ENCODE data around the gene IDI1.
"Not testable (repeated sequence)": the region's sequence is repeated elsewhere in the genome, so short reads cannot be mapped to it uniquely, and the experiment has no call there.

The IDI1 gene

GRCh38 chr10:1063232-1063865 lies 14.4 kb upstream of the IDI1 start:
- no peak for DNase-seq (ENCODE audit: low spot score)

DNA sequence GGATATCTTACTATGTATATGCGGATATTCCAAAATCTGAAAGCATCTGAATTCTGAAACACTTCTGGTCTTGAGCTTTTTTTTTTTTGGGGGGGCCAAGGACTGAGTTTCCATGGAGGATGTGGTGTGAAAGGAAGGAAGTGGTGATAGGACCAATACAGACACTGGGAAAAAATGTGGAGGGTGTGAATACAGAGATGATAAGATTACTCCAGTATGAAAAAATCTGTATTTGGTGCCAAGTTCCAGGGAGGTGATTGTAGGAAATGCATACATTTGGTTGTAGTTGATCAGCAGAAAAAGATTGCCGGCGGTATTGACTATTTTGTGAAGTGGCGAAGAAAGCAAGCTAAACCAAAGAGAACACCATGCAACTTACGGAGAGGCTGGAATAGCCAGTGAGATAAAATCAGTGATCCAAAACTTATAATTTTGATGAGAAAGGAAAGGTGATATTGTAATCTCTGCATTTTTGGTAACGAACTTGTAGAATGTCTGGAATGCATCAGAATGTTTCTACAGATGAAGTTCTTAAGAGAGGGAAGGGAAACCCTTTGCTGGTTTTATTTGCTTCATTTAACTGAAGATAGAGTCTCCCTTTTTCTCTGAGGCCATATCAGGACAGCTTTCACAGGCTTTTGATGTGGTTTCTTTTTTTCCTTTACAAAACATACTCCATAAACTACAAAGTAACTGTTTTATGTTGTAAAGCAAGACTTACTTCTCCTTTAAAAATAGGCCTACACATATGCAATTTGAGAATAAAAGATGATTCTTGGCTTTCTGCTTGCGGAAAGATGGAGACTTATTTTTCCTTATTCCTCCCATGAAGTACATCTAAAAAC lies 13.2 kb upstream of the IDI1 start:
- DNase-seq (ENCODE audit: low spot score), result no peak

- no peak for DNase-seq (ENCODE audit: low spot score)
These were observed 11.0 kb upstream of the IDI1 start for GRCh38 chr10:1059902-1060301.

DNA sequence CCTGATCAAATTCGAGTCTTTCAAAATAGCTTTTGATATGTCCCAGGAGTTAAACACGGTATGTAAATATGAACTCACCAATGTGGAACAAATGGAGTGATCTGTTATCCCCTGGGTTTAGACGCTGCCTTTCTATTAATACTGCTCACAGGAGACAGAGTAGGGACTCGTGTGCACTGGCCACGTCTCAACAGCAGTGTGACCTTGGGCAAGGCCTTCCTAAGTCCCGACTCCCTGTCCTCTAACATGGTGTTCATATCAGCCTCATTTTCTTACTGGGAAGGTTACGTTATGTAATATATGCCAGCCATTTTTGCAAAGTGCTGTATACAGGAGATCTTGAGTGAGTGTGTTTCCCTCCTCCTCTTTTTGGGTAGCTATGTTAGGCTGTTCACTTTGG lies 9.1 kb upstream of the IDI1 start:
- DNase-seq (ENCODE audit: low spot score), result no peak

DNA sequence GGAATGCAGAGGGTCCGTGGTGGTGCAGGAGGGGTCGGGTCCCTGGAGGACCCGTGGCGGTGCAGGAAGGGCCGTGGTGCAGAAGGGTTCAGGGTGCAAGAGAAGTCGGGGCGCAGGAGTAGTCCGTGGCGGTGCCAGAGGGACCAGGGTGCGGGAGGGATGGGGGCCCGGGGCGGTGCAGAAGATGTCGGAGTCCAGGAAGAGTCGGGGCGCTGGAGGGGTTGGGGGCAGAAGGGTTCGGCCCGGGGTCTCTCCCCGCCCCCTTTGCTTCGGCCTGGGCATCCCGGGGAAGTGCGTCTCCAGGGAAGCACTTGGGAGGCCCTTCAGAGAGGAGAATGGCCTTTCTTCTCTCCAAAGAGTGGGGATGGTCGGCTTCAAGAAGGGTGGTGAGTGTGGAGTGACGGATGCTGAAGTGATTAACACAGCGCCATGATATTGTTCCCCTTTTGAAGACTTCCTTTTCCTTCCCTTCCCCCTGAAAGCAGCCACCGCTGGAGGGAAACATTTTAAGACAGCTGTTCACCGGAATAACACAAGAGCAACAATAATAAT lies 8.3 kb upstream of the IDI1 start:
- DNase-seq (ENCODE audit: low spot score), result peak; percentile 28

DNA sequence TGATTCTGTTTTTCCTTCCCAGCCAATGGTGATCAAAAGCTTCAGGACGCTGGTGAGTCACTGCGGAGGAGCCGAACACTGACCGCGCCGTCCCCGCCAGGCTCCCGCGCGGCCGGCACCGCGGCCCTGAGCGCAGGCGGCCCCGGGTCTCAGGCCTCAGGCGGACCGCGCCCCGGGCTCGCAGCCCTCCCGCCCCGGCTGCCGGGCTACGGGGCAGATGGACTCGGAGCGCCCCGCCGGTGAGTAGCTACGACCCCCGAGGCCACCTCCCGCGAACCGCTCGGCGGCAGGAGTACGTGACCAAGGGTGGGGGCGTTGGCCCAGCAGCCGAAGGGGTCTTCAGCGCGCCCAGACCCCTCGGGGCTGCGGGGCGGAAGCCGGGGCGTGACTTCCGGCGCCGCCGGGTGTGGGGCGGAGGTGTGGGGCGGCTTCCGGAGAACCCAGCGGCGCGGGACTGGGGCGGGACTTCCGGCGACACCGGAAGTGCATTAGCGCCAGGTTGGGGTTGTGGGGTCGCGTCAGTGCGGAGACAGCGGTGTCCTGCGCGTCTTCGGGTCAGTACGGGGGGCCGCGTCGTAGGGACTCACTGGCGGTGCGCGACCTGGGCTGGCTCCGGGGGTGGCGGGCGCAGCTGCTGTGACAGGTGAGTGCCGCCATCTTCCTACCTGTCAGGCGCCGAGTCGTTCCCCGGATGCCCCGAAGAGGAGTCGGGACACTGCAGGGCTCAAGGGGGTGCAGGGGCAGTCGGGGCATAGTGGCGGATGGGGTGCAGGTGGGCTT lies 7.6 kb upstream of the IDI1 start, which contains the start of gene WDR37:
TSS of gene WDR37 (plus strand) at position 60 of the 780 bp plus-strand sequence. CDS start 15,771 bp downstream, outside the sequence.
- peak; percentile 95 for DNase-seq (ENCODE audit: low spot score)

- DNase-seq (ENCODE audit: low spot score), result no peak
These were observed 5.8 kb upstream of the IDI1 start for GRCh38 chr10:1054684-1055083.

DNA sequence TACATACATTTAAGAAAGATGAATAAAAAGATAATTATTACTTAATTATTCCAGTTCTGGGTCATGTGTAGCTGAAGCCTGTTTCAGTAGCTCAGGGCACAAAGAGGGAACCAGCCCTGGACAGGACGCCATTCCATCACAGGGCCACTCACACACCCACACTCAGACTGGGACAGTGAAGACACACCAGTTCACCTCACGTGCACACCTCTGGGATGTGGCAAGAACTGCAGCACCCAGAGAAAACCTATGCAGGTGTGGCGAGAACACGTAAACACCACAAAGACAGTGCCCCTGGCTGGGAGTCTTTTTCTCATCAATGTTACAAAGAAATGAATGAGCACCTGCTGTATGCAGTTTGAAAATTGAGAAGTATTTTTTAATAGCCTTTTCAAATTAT lies 1.6 kb upstream of the IDI1 start:
- DNase-seq (ENCODE audit: low spot score), result no peak

DNA sequence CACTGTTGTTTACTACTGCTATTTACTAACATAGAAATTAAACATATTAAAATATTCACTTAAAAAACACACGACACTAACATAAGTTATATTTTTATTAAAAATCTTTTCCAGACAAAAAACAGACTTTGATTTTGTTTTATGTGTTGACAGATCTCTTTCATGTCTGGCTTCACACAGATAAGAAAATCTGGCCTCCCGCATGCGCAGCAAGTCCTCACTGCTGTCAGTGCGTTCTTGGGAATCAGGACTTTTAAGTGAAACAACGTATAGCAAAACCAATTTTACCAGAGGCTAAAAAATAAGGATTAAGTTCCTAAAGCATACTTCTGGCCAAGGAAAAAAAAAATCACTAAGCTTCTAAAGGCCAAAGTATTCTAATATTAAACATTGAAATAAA lies 1.2 kb upstream of the IDI1 start:
- no peak for DNase-seq (ENCODE audit: low spot score)

- no peak for DNase-seq (ENCODE audit: low spot score)
These were observed 573 bp upstream of the IDI1 start for GRCh38 chr10:1049425-1049958.

- no peak for DNase-seq (ENCODE audit: low spot score)
These were observed 579 bp downstream of the IDI1 start for GRCh38 chr10:1048349-1048731.

GRCh38 chr10:1047937-1048336 lies 982 bp downstream of the IDI1 start:
- no peak for DNase-seq (ENCODE audit: low spot score)

GRCh38 chr10:1045415-1045814 lies 3.5 kb downstream of the IDI1 start:
- no peak for DNase-seq (ENCODE audit: low spot score)

GRCh38 chr10:1044964-1045363 lies 4.0 kb downstream of the IDI1 start:
- DNase-seq (ENCODE audit: low spot score), result no peak

DNA sequence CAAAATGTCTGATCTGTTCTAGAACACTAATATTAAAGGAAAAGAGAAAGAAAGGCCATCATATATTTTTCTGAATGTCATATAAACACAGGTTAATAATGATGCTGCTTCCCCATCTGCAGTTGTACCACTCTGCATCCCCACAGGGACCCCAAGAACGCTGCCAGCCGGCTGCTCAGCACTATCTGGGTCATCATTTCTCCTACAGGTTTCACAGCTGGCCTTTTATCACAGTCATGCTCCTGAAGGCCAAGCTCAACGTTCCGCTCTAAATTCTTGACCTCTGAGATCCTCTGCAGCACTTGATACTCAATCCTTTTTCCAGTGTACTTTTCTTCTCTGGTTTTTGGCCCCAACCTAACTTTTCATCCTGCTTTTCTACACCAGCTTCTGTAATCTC lies 4.8 kb downstream of the IDI1 start:
- no peak for DNase-seq (ENCODE audit: low spot score)

DNA sequence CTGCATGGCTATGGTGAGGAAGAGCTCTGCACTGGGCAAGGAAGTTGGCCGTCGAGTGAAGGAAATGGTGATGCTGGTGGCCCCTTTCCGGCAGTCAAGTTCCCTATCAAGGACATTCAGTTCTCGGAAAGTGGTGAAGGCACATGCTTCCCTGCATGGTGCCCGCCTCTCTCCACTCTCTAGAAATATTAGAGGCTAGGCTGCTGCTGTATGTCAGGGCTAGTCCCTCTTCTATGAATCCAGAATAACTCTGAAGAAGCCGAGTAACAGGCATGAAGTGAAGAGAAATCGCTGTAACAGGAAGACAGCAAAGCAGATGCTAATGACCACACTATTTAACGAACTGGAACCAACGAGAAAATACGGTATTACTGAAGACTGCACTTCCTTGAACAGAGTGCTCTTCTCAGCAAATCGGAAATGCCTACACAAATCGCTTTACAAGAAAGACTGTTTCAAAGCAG lies 5.4 kb downstream of the IDI1 start:
- DNase-seq (ENCODE audit: low spot score), result no peak

DNA sequence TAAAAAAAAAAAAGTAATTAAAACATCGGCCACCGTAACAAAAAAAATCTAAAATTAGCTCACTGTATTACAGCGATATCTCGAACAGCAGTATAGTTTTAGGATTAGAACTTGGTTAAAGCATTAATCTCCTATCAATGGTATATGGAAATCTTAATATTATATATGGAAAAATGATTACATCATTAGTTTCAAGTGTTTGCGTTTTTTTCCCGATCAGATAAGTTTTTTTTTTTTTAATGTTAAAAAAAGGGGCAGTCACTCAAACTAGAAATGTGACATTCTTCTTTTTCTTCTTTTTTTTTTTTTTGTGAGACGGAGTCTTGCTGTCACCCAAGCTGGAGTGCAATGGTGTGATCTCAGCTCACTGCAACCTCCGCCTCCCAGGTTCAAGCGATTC lies 7.4 kb downstream of the IDI1 start:
- no peak for DNase-seq (ENCODE audit: low spot score)

DNA sequence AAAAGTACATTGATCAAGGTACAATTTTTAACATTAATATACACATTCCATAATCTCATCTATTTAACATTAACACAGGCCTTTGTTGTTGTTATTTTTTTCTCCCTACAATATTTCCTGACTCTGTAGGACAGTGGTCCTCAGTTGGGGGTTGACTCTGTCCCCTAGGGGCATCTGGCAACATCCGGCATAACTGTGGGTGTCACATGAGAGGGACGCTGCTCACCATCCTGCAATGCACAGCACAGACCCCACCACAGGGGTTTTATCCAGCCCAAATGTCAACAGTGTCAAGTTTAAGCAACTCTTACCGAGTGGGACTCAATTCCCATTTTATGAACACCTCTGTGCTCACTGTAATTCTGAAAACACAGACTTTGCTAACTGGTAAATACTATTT lies 8.8 kb downstream of the IDI1 start:
- no peak for DNase-seq (ENCODE audit: low spot score)

DNA sequence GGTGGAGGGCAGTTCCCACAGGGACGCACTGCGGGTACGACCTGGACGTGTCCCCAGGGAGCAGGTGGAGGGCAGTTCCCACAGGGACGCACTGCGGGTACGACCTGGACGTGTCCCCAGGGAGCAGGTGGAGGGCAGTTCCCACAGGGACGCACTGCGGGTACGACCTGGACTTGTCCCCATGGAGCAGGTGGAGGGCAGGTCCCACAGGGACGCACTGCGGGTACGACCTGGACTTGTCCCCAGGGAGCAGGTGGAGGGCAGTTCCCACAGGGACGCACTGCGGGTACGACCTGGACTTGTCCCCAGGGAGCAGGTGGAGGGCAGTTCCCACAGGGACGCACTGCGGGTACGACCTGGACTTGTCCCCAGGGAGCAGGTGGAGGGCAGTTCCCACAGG lies 10.2 kb downstream of the IDI1 start:
- not testable (repeated sequence) for DNase-seq (ENCODE audit: low spot score)

GRCh38 chr10:1037098-1037497 lies 11.8 kb downstream of the IDI1 start:
- no peak for DNase-seq (ENCODE audit: low spot score)

DNA sequence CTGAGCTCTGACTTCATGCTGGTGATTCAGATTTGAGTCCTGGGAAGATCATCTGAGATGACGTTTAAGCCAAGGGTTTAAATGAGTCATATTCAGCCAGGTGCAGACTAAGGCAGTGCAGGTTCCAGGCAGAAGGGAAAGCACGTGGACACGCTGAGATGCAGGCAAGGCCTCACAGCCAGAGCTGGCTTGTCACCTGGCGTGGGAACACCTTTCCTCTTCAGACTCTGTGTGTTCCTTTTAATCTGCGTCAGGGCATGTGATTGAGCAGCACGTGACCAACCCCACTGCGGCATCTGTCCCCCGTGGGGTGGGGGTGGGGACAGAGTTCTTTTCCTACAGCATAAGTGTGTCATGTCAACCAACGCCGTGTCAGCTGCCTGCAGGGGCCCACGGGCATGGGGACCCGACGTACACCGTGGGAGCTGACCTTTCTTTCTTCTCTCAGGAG lies 12.6 kb downstream of the IDI1 start:
- peak; percentile 24 for DNase-seq (ENCODE audit: low spot score)

DNA sequence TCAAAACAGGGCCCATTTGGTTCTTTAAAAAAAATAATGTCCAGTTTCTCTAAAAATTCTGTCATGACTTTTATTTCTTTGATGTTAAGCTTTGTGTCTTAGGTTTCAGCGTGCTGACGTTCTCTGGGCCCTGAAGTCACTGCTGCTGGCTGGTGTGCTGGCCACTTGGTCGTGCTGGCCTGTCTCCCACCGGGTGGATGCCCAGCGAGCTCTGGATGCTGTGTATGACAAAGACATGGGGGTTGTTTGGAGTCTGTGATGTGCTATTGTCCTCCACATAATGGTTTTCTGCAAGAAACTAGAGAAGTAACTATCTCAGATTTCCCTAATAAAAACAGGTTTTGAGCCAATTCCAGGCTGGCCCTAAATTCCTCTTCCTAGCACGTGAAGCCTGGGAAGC lies 13.7 kb downstream of the IDI1 start:
- no peak for DNase-seq (ENCODE audit: low spot score)

Data from AG08396 (cell line).